HG02571 (cell line): ENCODE measurements around the gene MYDGF.

Experiments
- ATAC-seq: cut with Tn5 transposase; IDR thresholded peaks from one replicate; pipeline ENCODE4 v1.9.1; 2021; ENCODE audit warnings: mild to moderate bottlenecking, moderate library complexity; ENCODE audit not compliant: unreplicated experiment

Gene MYDGF

GRCh38 chr19:4678881-4679790 is 9.0 kb upstream of the MYDGF start:
- no peak for ATAC-seq

GRCh38 chr19:4676955-4677731 is 7.0 kb upstream of the MYDGF start:
- ATAC-seq: no peak

- no peak for ATAC-seq
Measured at GRCh38 chr19:4675346-4675745, 5.2 kb upstream of the MYDGF start.

- ATAC-seq: no peak
Measured at GRCh38 chr19:4673726-4674125, 3.6 kb upstream of the MYDGF start.

- ATAC-seq: no peak
Measured at GRCh38 chr19:4673216-4673615, 3.1 kb upstream of the MYDGF start.

GRCh38 chr19:4671185-4671851 is 1.2 kb upstream of the MYDGF start:
- ATAC-seq: no peak

- no peak for ATAC-seq
Measured at GRCh38 chr19:4664642-4665041, 5.5 kb downstream of the MYDGF start.

GRCh38 chr19:4662812-4663211 is 7.3 kb downstream of the MYDGF start:
- no peak for ATAC-seq

- ATAC-seq: no peak
Measured at GRCh38 chr19:4662020-4662695, 8.0 kb downstream of the MYDGF start.

- no peak for ATAC-seq
Measured at GRCh38 chr19:4660993-4661392, 9.1 kb downstream of the MYDGF start.

- ATAC-seq: no peak
Measured at GRCh38 chr19:4660181-4660791, 9.9 kb downstream of the MYDGF start.

GRCh38 chr19:4657835-4658234 is 12.3 kb downstream of the MYDGF start:
- ATAC-seq: no peak

GRCh38 chr19:4657262-4657661 is 12.9 kb downstream of the MYDGF start:
- ATAC-seq: no peak

GRCh38 chr19:4656102-4656501 is 14.0 kb downstream of the MYDGF start:
- no peak for ATAC-seq

GRCh38 chr19:4654437-4655361 is 15.4 kb downstream of the MYDGF start:
- no peak for ATAC-seq

- ATAC-seq: no peak
Measured at GRCh38 chr19:4653793-4654436, 16.2 kb downstream of the MYDGF start.

- ATAC-seq: no peak
Measured at GRCh38 chr19:4652075-4652474, 18.1 kb downstream of the MYDGF start.

- ATAC-seq: no peak
Measured at GRCh38 chr19:4650159-4650558, 20.0 kb downstream of the MYDGF start.
